ENCODE results near the gene C3orf49.

- TF ChIP-seq CTCF (IDR thresholded peaks at IDR 0.05): no peak
- TF ChIP-seq POLR2AphosphoS5 (IDR thresholded peaks at IDR 0.05): no peak
Observed at GRCh38 chr3:63847718-63848450, 28.8 kb downstream of the C3orf49 start.
